Vagina (tissue), 2 donors: ENCODE data around the gene AGPAT1. TPM values are rescaled to one million over a fixed set of nuclear protein-coding genes. Genes with fewer than 3 reads are reported as not detected.

Experiments
- DNase-seq, 2 donors: peaks; one replicate each; pipeline ENCODE4 v3.0.0-alpha.2; 2017; ENCODE audit errors: extremely low spot score in 2 of 2
- H3K27ac ChIP-seq: fragments of 200-600 bp; sonication (generic); one replicate; pipeline ENCODE4 v1.5.1; 2019
- H3K27me3 ChIP-seq: fragments of 200-600 bp; sonication (generic); one replicate; pipeline ENCODE4 v1.5.1; 2019
- H3K36me3 ChIP-seq, 2 donors: fragments of 200-600 bp; sonication (generic); one replicate each; pipeline ENCODE4 v1.5.1; 2017 to 2019
- H3K4me1 ChIP-seq: fragments of 200-600 bp; sonication (generic); one replicate; pipeline ENCODE4 v1.5.1; 2019
- H3K4me3 ChIP-seq, 2 donors: fragments of 200-600 bp; sonication (generic); 1 replicate in 1 of 2; 2 replicates in 1 of 2; pipeline ENCODE4 v1.5.1; 2016 to 2019
- H3K9me3 ChIP-seq: fragments of 200-600 bp; sonication (generic); one replicate; pipeline ENCODE4 v1.5.1; 2019
- POLR2A ChIP-seq, 2 donors: fragments of 450-650 bp; IDR thresholded peaks; one replicate each; pipeline ENCODE4 v1.6.1; 2017; ENCODE audit warnings: antibody characterized with exemption in 2 of 2, mild to moderate bottlenecking in 2 of 2, moderate library complexity in 2 of 2
- POLR2AphosphoS5 ChIP-seq, 2 donors: sonication (generic); formaldehyde crosslinking; IDR thresholded peaks; one replicate each; pipeline ENCODE4 v1.9.0; 2017; ENCODE audit warnings: antibody characterized with exemption in 2 of 2, mild to moderate bottlenecking in 2 of 2, low read depth in 1 of 2; ENCODE audit not compliant: insufficient read depth in 1 of 2
- intact Hi-C: fragments of 100-400 bp; cut with DNase I; formaldehyde crosslinking; loops from one replicate; pipeline ENCODE4 v1.15.1; 2023
- total RNA-seq: library from RNA; depleted of rRNA; stranded (reverse); fragments of >200 nt; gene quantifications from one replicate; pipeline ENCODE4 v1.2.3, GENCODE V29; 2016
- TF ChIP-seq, protein P1 (sequence below), 3 experiments: fragments of 450-650 bp in 2 of 3; fragments of 200-600 bp in 1 of 3; sonication (generic) in 1 of 3; IDR thresholded peaks; one replicate each; pipeline ENCODE4 v1.5.1; 2017 to 2019; ENCODE audit warnings: antibody characterized with exemption in 3 of 3, mild to moderate bottlenecking in 2 of 3, moderate library complexity in 2 of 3

The AGPAT1 gene
- total RNA-seq, 1 donor from 2014 or later = 35.1 TPM

DNA sequence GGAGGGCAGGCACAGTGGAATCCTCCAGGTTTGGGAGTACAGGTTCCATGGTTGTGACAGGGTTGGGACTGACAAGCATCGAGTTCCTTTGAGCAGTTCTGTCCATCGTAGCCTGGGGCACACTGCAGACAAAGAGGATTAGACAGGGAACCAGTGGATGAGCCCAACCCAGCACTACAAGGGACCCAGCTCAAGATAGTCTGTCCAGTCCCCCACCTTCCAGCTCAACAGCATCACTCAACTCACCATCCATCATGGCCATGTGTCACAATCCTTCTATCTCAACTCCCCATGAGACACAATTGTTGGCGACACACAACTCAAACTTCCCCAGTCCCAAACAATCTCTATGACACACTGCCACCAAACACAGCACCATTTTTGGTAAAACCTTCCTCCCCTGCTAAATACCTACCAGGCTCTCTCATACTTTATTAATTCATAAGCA, 28.4 kb upstream of the AGPAT1 start:
- Histone ChIP-seq H3K27ac (no peak overlapping the region), H3K4me1 (no peaks in the 10 kb centered on the region), H3K36me3 (no peaks in the 10 kb centered on the region), H3K4me3 (no peak overlapping the region), H3K9me3 (no peaks in the 10 kb centered on the region), H3K27me3 (no peaks in the 10 kb centered on the region)
- intact Hi-C loops = no loop called here
- no peak for DNase-seq
- TF ChIP-seq POLR2AphosphoS5 (IDR thresholded peaks at IDR 0.05; ENCODE audit: insufficient read depth in 1 of 2, low read depth in 1 of 2) (no peak), POLR2A (IDR thresholded peaks at IDR 0.05) (no peak)
- TF ChIP-seq, protein P1, sequence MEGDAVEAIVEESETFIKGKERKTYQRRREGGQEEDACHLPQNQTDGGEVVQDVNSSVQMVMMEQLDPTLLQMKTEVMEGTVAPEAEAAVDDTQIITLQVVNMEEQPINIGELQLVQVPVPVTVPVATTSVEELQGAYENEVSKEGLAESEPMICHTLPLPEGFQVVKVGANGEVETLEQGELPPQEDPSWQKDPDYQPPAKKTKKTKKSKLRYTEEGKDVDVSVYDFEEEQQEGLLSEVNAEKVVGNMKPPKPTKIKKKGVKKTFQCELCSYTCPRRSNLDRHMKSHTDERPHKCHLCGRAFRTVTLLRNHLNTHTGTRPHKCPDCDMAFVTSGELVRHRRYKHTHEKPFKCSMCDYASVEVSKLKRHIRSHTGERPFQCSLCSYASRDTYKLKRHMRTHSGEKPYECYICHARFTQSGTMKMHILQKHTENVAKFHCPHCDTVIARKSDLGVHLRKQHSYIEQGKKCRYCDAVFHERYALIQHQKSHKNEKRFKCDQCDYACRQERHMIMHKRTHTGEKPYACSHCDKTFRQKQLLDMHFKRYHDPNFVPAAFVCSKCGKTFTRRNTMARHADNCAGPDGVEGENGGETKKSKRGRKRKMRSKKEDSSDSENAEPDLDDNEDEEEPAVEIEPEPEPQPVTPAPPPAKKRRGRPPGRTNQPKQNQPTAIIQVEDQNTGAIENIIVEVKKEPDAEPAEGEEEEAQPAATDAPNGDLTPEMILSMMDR (IDR thresholded peaks at IDR 0.05) = no peak

DNA sequence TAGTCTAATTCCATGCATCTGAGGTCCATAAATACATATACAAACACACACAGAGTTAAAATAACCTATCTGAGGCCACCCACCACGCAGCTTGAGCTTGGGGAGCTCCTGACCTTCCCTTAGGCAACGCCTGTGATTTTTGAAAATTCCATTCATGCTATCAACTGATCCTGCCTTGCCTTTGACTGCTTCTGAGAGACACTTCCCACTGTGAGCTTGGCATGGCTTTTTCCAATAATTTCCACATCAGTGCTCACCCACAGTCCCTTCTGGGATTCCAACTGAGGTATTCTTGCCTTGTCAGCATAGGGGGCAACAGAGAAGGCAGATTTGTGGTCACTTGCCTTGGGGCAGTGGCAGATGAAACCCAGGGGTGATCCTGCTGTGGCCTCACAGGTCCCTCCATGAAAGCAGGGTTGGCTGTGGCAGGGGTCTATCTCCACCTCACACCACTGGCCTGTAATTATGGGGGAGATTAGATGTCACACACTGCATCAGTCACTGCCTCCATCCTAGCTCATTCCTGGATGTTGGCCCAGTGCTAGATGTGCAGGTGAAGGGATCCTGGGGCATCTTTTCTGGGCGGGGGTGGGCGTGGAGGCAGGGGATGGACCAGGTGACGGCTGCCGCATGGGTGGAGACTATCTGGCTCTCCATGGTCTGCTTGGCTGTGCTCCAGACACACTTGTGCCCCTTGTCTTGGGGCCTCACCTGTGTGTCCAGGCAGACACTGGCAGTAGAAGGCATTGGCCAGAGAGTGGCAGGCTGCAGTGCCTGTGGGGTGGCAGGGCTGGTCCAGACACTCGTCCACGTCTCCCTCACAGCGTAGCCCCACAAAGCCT, 27.8 kb upstream of the AGPAT1 start:
- Histone ChIP-seq H3K4me3 (no peak overlapping the region), H3K27ac (no peak overlapping the region), H3K36me3 (no peaks in the 10 kb centered on the region), H3K4me1 (no peaks in the 10 kb centered on the region), H3K9me3 (no peaks in the 10 kb centered on the region), H3K27me3 (no peaks in the 10 kb centered on the region)
- intact Hi-C loops = no loop called here
- TF ChIP-seq, protein P1 (IDR thresholded peaks at IDR 0.05) = no peak
- TF ChIP-seq POLR2A (IDR thresholded peaks at IDR 0.05) = no peak
- TF ChIP-seq POLR2AphosphoS5 (IDR thresholded peaks at IDR 0.05; ENCODE audit: insufficient read depth in 1 of 2, low read depth in 1 of 2) = no peak
- no peak for DNase-seq

DNA sequence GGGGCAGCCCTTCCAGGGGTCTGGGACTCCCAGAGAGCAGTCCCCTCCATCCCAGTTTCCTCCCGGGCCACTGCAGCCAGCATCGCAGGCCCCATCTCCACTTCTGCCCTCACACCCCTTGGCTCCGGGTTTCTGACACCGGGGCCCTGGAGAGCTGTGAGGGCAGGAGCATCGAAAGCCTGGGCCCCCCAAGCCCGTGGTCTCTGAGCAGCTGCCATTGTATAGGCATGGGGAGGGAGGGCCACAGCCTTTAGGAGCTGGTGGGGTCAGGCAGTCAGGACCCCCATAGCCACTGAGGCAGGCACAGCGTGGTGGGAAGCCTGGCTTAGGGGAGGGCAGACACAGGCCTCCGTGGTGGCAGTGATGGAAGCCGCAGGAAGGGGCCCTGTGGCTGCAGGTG, 26.3 kb upstream of the AGPAT1 start:
- no peak overlapping the region for H3K4me3 ChIP-seq
- no peak overlapping the region for H3K27ac ChIP-seq
- no peak for DNase-seq
- H3K36me3 ChIP-seq = no peaks in the 10 kb centered on the region
- H3K9me3 ChIP-seq = no peaks in the 10 kb centered on the region
- TF ChIP-seq POLR2AphosphoS5 (IDR thresholded peaks at IDR 0.05; ENCODE audit: insufficient read depth in 1 of 2, low read depth in 1 of 2) (no peak), POLR2A (IDR thresholded peaks at IDR 0.05) (no peak)
- TF ChIP-seq, protein P1 (IDR thresholded peaks at IDR 0.05) = no peak
- no peaks in the 10 kb centered on the region for H3K27me3 ChIP-seq
- peaks cover 2% of the 10 kb centered on the region for H3K4me1 ChIP-seq
- intact Hi-C loops = no loop called here

DNA sequence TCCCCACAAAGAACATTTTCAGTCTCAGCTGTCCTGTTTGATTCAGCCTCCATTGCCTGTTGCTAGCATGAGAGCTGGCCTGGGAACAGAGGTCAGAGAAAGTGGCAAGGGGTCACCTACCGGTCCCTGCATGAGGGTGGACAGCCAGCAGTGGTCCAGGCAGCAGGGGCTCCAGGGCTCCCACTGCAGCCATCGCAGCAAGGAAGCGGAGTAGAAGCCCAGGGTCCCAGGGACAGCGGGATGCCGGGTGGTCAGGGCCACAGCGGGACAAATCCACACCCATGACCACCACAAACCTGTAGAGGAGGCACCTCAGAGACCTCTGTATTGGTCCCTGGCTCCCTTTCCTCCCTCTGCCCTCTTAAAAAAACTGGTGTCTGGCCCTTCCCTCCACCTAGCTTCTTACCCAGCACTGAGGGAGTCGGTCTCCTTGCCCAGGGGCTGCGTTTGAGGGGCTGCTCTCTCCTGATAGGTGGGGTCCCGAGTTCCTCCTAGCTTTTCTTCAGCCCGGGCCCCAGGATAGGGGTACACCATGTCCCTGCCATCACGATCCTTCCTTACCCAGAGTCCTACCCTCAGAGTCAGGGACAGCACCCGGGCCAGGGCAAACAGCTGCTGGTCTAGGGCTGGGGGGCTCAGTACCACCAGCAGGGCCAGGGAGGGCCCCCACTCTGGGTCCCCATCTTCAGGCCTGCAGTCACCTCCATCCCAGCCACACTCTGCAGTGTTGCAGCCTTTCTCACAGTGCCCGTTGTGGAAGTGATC, 25.0 kb upstream of the AGPAT1 start:
- TF ChIP-seq, protein P1 (IDR thresholded peaks at IDR 0.05) = no peak
- no peak for TF ChIP-seq POLR2A (IDR thresholded peaks at IDR 0.05)
- TF ChIP-seq POLR2AphosphoS5 (IDR thresholded peaks at IDR 0.05; ENCODE audit: insufficient read depth in 1 of 2, low read depth in 1 of 2) = no peak
- H3K36me3 ChIP-seq = no peaks in the 10 kb centered on the region

More for the DNA sequence above, 25.0 kb upstream of the AGPAT1 start:
- Histone ChIP-seq H3K27me3 (no peaks in the 10 kb centered on the region), H3K4me3 (no peak overlapping the region), H3K4me1 (peaks cover 12% of the 10 kb centered on the region), H3K9me3 (no peaks in the 10 kb centered on the region), H3K27ac (no peak overlapping the region)
- DNase-seq = no peak
- intact Hi-C loops = no loop called here
